GM19468 (cell line): Measurements from ENCODE around the gene CRAT.
"Not testable (repeated sequence)": the region's sequence is repeated elsewhere in the genome, so short reads cannot be mapped to it uniquely, and the experiment has no call there.

Experiments used
- ATAC-seq: cut with Tn5 transposase; IDR thresholded peaks from one replicate; pipeline ENCODE4 v1.9.1; 2021; ENCODE audit warnings: mild to moderate bottlenecking, moderate library complexity, moderate number of reproducible peaks; ENCODE audit not compliant: unreplicated experiment; ENCODE audit errors: extremely low read depth

CRAT gene

GRCh38 chr9:129139233-129139992, 28.8 kb upstream of the CRAT start:
- no peak for ATAC-seq

- no peak for ATAC-seq
These were observed 28.1 kb upstream of the CRAT start for GRCh38 chr9:129138476-129139232.

GRCh38 chr9:129138144-129138462, 27.5 kb upstream of the CRAT start:
- ATAC-seq, result no peak

GRCh38 chr9:129137292-129138143, 26.9 kb upstream of the CRAT start:
- ATAC-seq, result no peak

GRCh38 chr9:129136446-129137035, 25.9 kb upstream of the CRAT start:
- no peak for ATAC-seq

GRCh38 chr9:129135476-129135875, 24.9 kb upstream of the CRAT start:
- no peak for ATAC-seq

- no peak for ATAC-seq
These were observed 22.5 kb upstream of the CRAT start for GRCh38 chr9:129133082-129133481.

- no peak for ATAC-seq
These were observed 20.9 kb upstream of the CRAT start for GRCh38 chr9:129131300-129132145.

GRCh38 chr9:129130791-129131190, 20.2 kb upstream of the CRAT start:
- ATAC-seq, result no peak

GRCh38 chr9:129130271-129130670, 19.7 kb upstream of the CRAT start:
- not testable (repeated sequence) for ATAC-seq

GRCh38 chr9:129128689-129129088, 18.1 kb upstream of the CRAT start:
- no peak for ATAC-seq

- no peak for ATAC-seq
These were observed 16.4 kb upstream of the CRAT start for GRCh38 chr9:129126749-129127618.

GRCh38 chr9:129125478-129125877, 14.9 kb upstream of the CRAT start:
- no peak for ATAC-seq

GRCh38 chr9:129124506-129125069, 14.0 kb upstream of the CRAT start:
- ATAC-seq, result no peak

GRCh38 chr9:129122976-129123375, 12.4 kb upstream of the CRAT start:
- ATAC-seq, result not testable (repeated sequence)

GRCh38 chr9:129122133-129122532, 11.5 kb upstream of the CRAT start:
- ATAC-seq, result no peak

GRCh38 chr9:129121483-129121882, 10.9 kb upstream of the CRAT start:
- no peak for ATAC-seq

GRCh38 chr9:129118799-129119198, 8.2 kb upstream of the CRAT start:
- ATAC-seq, result no peak
